ENCODE measurements around the gene TSPAN5.
"Not testable (repeated sequence)": the region's sequence is repeated elsewhere in the genome, so short reads cannot be mapped to it uniquely, and the experiment has no call there.

TSPAN5 gene

GRCh38 chr4:98461121-98461865 lies 197.1 kb downstream of the TSPAN5 start:
- not testable (repeated sequence) for DNase-seq (ENCODE audit: low read depth in 2 of 2)

GRCh38 chr4:98457422-98457821 lies 201.0 kb downstream of the TSPAN5 start:
- not testable (repeated sequence) for DNase-seq (ENCODE audit: low read depth in 2 of 2)

DNA sequence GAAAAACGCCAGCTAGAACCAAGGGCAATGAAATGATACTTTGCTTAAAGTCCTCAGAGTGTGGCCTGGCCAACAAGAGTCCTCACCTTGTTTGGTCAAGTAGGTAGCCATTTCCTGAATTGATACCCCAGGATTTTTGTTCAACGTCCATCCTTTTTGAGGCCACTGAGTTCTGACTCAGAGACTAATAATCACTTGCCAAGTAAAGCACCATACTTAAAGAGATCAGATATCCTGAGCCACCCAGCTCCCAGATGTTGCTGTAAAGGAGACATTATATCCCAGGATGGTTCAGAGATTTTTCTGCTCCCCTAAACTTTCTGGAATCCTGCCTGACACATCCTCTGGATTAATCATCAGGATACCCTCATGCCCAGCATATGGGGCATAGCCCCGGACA lies 206.3 kb downstream of the TSPAN5 start:
- DNase-seq (ENCODE audit: low read depth in 2 of 2): no peak

- no peak for DNase-seq (ENCODE audit: low read depth in 2 of 2)
Measured at GRCh38 chr4:98448908-98449307, 209.5 kb downstream of the TSPAN5 start.

DNA sequence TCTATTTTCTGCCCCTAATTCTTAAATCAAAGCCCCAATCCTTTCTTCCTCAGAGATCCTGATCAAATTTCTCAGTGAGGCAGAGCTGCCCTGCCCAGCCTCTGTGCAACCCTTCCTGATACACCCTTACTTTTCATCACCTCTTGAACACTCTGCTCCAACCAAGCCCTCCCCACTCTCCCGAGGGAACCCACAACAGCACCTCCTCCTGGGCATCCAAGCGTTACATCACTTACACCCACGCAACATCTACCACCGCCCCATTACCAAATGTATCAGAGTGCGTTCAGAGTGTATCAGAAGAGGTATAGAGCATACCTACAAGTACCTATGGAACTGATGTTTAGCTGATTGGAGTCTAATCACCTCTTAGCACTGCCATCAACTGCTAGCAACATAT lies 210.8 kb downstream of the TSPAN5 start:
- DNase-seq (ENCODE audit: low read depth in 2 of 2): no peak

GRCh38 chr4:98446499-98447375 lies 211.7 kb downstream of the TSPAN5 start:
- peak in 1 of 2 experiments; percentile 35 for DNase-seq (ENCODE audit: low read depth in 2 of 2)

DNA sequence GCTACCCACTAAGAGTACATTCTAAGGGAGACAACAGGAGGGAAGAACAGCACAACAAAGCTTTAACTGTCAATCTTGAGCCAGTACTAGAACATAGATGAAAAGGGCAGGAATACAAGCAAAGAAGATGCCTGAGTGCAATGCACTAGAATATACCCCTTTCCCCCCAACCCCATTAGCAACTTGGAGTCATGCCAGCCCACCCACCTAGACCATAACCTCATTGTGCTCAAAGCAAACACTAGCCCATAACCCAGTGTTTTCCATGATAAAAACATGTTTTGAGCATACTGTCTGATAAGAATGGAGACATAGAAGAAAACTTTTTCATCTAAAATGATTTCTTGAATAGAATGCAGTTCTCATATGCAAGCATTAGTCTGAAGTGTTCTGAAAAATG lies 214.0 kb downstream of the TSPAN5 start:
- DNase-seq (ENCODE audit: low read depth in 2 of 2): no peak

DNA sequence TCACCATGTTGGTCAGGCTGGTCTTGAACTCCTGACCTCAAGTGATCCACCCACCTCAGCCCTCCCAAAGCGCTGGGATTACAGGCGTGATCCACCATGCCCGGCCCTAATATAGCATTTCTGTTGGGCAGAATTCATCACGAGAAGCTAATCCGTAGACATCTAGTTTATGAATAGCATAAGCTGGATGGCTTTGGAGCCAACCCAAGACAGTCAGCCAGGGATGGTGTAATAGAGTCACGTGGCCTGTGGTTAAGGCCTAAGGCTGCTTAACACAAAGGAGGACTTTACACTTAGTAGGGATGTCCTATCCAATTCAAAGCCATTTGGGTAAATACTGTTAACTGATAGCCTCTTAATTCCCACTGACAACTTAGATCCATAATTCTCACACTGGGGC lies 223.6 kb downstream of the TSPAN5 start:
- DNase-seq (ENCODE audit: low read depth in 2 of 2): no peak

DNA sequence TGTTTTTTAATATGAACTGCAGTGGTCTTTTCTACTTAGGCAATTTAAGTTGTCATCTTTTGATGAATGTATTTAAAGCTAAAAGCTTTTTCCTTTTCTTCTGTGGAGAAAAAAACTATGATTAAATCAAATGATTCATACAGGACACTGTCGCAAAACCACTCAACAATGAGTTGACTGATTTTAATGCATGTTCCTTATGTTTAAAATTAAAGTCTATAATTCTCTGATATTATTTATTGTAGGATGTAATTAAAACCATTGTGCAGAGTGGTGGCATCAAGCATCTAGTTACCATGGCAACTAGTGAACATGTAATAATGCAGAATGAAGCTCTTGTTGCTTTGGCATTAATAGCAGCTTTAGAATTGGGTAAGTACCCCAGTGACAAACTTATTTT lies 224.7 kb downstream of the TSPAN5 start:
- no peak for DNase-seq (ENCODE audit: low read depth in 2 of 2)

DNA sequence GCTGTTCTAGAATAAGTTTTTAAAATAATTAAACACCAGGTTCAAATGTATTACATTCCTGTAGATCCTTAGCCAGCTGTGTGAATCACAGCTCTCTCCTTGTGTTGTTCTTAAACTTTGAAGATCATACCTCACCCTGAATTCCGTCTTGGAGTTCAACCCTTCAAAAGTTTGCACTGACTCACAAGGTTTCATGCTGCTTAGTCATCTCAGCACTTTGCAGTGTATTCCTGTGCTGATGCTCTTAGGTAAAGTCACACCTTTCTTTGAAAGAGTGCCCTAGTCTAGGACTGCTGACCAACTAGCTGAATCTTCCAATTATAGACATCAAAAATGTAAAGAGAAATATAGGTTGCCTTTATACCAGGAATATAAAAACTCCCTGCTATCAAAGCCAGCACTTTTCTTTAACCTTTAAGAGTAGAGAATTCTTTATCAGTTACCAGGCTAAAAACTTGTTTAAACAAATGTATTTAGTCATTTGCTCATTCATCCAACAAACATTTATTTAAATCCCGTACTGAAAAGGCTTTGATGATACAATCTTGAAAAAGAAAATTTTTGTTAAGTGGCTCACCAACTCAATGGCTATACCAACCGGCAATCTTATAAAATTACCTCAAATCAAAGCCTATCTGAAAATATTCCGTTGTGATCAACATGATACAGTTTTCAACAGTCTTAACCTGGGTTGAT lies 227.6 kb downstream of the TSPAN5 start:
- DNase-seq (ENCODE audit: low read depth in 2 of 2): no peak

DNA sequence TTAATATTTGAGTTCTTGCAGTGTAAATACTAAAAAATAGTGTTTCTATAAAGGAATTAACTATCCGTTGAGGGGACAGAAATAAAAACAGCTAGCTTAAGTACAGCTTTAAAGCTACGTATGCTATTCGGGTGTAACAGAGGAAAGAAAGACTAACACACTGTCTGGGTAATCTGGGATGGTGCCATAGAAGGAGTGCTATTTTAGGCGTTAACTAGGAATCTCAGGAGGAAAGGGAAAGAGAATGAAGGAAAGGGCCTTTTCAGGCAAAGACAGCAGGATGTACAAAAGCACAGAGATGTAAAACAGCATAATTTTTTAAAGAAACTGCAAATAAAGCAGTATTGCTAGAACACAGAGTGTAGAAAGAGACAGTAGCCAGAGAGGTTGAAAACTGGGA lies 235.4 kb downstream of the TSPAN5 start:
- DNase-seq (ENCODE audit: low read depth in 2 of 2): no peak

DNA sequence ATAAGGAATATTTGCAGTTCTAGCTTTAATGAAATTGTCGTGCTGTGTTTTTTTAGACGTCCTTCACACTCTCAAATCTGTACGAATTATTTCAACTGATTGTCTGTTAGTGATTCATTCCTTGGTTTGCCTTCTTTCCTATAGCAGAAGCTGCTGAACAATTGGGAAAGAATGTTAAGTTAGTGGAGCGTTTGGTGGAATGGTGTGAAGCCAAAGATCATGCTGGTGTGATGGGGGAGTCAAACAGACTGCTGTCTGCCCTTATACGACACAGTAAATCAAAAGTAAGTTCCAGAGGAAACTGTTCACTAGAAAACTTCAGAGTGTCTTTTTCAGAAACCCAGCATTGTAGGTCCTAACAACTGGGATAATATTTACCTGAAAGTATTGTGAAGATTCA lies 237.3 kb downstream of the TSPAN5 start:
- no peak for DNase-seq (ENCODE audit: low read depth in 2 of 2)
